ENCODE data around the gene ZNF716.

GRCh38 chr7:57426629-57427003, 23.4 kb upstream of the ZNF716 start:
- TF ChIP-seq SP1 (IDR thresholded peaks at IDR 0.05) (no peak), FOXM1 (IDR thresholded peaks at IDR 0.05; ENCODE audit: borderline replicate concordance) (no peak), L3MBTL2 (conservative IDR thresholded peaks at IDR 0.05) (no peak), FOXK2 (IDR thresholded peaks at IDR 0.05) (no peak), ZNF384 (IDR thresholded peaks at IDR 0.05) (no peak), FOXA1 (IDR thresholded peaks at IDR 0.05) (no peak)
- TF ChIP-seq, protein P1, sequence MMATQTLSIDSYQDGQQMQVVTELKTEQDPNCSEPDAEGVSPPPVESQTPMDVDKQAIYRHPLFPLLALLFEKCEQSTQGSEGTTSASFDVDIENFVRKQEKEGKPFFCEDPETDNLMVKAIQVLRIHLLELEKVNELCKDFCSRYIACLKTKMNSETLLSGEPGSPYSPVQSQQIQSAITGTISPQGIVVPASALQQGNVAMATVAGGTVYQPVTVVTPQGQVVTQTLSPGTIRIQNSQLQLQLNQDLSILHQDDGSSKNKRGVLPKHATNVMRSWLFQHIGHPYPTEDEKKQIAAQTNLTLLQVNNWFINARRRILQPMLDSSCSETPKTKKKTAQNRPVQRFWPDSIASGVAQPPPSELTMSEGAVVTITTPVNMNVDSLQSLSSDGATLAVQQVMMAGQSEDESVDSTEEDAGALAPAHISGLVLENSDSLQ (IDR thresholded peaks at IDR 0.05), result no peak
